ENCODE measurements around the gene RBM17.

DNA sequence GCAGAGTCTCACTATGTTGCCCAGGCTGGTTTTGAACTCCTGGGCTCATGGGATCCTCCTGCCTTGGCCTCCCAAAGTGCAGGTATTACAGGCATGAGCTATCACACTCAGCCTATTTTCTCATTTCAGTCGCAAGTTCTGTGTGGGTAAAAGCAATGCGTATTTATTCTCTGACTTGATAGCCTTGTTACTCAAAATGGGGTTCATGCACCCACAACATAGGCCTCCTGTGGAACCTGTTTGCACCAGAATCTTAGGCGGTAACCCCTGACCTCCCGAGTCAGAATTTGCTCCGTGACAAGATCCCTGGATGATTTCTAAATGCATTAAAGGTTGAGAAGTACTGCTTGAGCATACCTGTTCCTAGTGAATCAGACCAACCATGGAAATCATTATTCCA, 34.0 kb upstream of the RBM17 start:
- no peak for TF ChIP-seq SUZ12 (IDR thresholded peaks at IDR 0.05; ENCODE audit: extremely low read depth, insufficient read depth, insufficient read length)
- no peak for TF ChIP-seq YY1 (IDR thresholded peaks at IDR 0.05; ENCODE audit: insufficient read depth, insufficient read length)
- TF ChIP-seq ZNF274 (IDR thresholded peaks at IDR 0.05; ENCODE audit: low read depth, low read length), result no peak

Data from NT2/D1 (cell line).